NCI-H2227 (cell line): ENCODE measurements around the gene PPP2R5C.
A peak's percentile ranks its signal among the peaks of the same experiment; 100 is the strongest.

Experiments used
- DNase-seq: peaks from one replicate; lab custom pipeline; 2025; ENCODE audit not compliant: unreplicated experiment; lab: John Stamatoyannopoulos, UW

PPP2R5C gene

GRCh38 chr14:101839236-101839635, 77.7 kb downstream of the PPP2R5C start:
- DNase-seq: no peak

GRCh38 chr14:101839661-101840060, 78.2 kb downstream of the PPP2R5C start:
- no peak for DNase-seq

- DNase-seq: no peak
Measured at GRCh38 chr14:101840649-101841369, 79.3 kb downstream of the PPP2R5C start.

GRCh38 chr14:101843038-101843437, 81.5 kb downstream of the PPP2R5C start:
- DNase-seq: no peak

GRCh38 chr14:101843665-101844064, 82.2 kb downstream of the PPP2R5C start:
- DNase-seq: no peak

GRCh38 chr14:101844219-101844618, 82.7 kb downstream of the PPP2R5C start:
- DNase-seq: no peak

GRCh38 chr14:101844751-101845150, 83.2 kb downstream of the PPP2R5C start:
- DNase-seq: no peak

- DNase-seq: no peak
Measured at GRCh38 chr14:101845496-101845895, 84.0 kb downstream of the PPP2R5C start.

GRCh38 chr14:101845896-101846295, 84.4 kb downstream of the PPP2R5C start:
- DNase-seq: no peak

GRCh38 chr14:101849125-101849524, 87.6 kb downstream of the PPP2R5C start:
- no peak for DNase-seq

- DNase-seq: no peak
Measured at GRCh38 chr14:101849640-101850039, 88.1 kb downstream of the PPP2R5C start.

- no peak for DNase-seq
Measured at GRCh38 chr14:101851183-101851582, 89.7 kb downstream of the PPP2R5C start.

- DNase-seq: no peak
Measured at GRCh38 chr14:101851736-101852405, 90.4 kb downstream of the PPP2R5C start.

- no peak for DNase-seq
Measured at GRCh38 chr14:101852785-101853184, 91.3 kb downstream of the PPP2R5C start.

- DNase-seq: no peak
Measured at GRCh38 chr14:101853455-101854018, 92.0 kb downstream of the PPP2R5C start.

GRCh38 chr14:101854366-101854765, 92.9 kb downstream of the PPP2R5C start:
- no peak for DNase-seq

GRCh38 chr14:101855958-101856357, 94.4 kb downstream of the PPP2R5C start:
- DNase-seq: no peak

GRCh38 chr14:101856536-101856935, 95.0 kb downstream of the PPP2R5C start:
- no peak for DNase-seq

- DNase-seq: no peak
Measured at GRCh38 chr14:101857226-101857625, 95.7 kb downstream of the PPP2R5C start.

- peak; percentile 59 for DNase-seq
Measured at GRCh38 chr14:101858791-101859537, 97.5 kb downstream of the PPP2R5C start.

GRCh38 chr14:101859538-101859902, 98.0 kb downstream of the PPP2R5C start:
- DNase-seq: no peak

GRCh38 chr14:101859958-101860357, 98.4 kb downstream of the PPP2R5C start:
- DNase-seq: no peak
